DOHH2 (cell line): Measurements from ENCODE around the gene FRMPD1.

Experiments used
- H3F3A ChIP-seq: fragments of 200-600 bp; sonication (generic), shearing (Covaris generic); 2 replicates; pipeline ENCODE4 v1.6.0; 2016; ENCODE audit warnings: antibody characterized with exemption, mild to moderate bottlenecking; ENCODE audit not compliant: control insufficient read depth, insufficient read depth
- H3K27ac ChIP-seq: fragments of 200-600 bp; sonication (generic); 2 replicates; pipeline ENCODE4 v1.5.1; 2014; ENCODE audit warnings: low read depth, mild to moderate bottlenecking, low read length, moderate library complexity
- H3K27me3 ChIP-seq: fragments of 200-600 bp; sonication (generic); 2 replicates; pipeline ENCODE4 v1.6.1; 2014; ENCODE audit warnings: mild to moderate bottlenecking, low read length, mixed read lengths; ENCODE audit not compliant: control insufficient read depth
- H3K36me3 ChIP-seq: fragments of 200-600 bp; sonication (generic); 2 replicates; pipeline ENCODE4 v1.6.1; 2014; ENCODE audit warnings: mild to moderate bottlenecking, low read length, moderate library complexity, mixed read lengths; ENCODE audit not compliant: control insufficient read depth
- H3K4me1 ChIP-seq: fragments of 200-600 bp; sonication (generic); 2 replicates; pipeline ENCODE4 v1.6.1; 2014; ENCODE audit warnings: mild to moderate bottlenecking, low read length, mixed read lengths; ENCODE audit not compliant: control insufficient read depth
- H3K4me2 ChIP-seq: fragments of 200-600 bp; sonication (generic); 2 replicates; pipeline ENCODE4 v1.6.0; 2014; ENCODE audit warnings: mild to moderate bottlenecking, low read length, moderate library complexity
- H3K4me3 ChIP-seq: fragments of 200-600 bp; sonication (generic); 2 replicates; pipeline ENCODE4 v1.5.1; 2014; ENCODE audit warnings: mild to moderate bottlenecking, low read length, mixed read lengths
- H3K79me2 ChIP-seq: fragments of 200-600 bp; sonication (generic); 2 replicates; pipeline ENCODE4 v1.6.1; 2014; ENCODE audit warnings: mild to moderate bottlenecking, low read length, mixed read lengths; ENCODE audit not compliant: control insufficient read depth
- H3K9me2 ChIP-seq: fragments of 200-600 bp; sonication (generic); replicated peaks from 2 replicates; pipeline ENCODE4 v1.6.1; 2014; ENCODE audit warnings: mild to moderate bottlenecking, low read length, mixed read lengths; ENCODE audit not compliant: control insufficient read depth
- H3K9me3 ChIP-seq: fragments of 200-600 bp; sonication (generic); 2 replicates; pipeline ENCODE4 v1.6.1; 2014; ENCODE audit warnings: antibody characterized with exemption, low read length, mixed read lengths; ENCODE audit not compliant: control insufficient read depth, insufficient read depth
- H4K20me1 ChIP-seq: fragments of 200-600 bp; sonication (generic); 2 replicates; pipeline ENCODE4 v1.6.0; 2014; ENCODE audit warnings: low read depth, mild to moderate bottlenecking, antibody characterized with exemption, low read length, moderate library complexity; ENCODE audit not compliant: control insufficient read depth, insufficient read depth
- CTCF ChIP-seq: fragments of 200-600 bp; sonication (generic); IDR thresholded peaks from one replicate; pipeline ENCODE4 v1.5.1; 2014; ENCODE audit warnings: antibody characterized with exemption, mild to moderate bottlenecking, low read depth, low read length; ENCODE audit not compliant: poor library complexity, severe bottlenecking
- EZH2phosphoT487 ChIP-seq: fragments of 200-600 bp; sonication (generic); IDR thresholded peaks from 2 replicates; pipeline ENCODE4 v1.6.1; 2017; ENCODE audit warnings: borderline replicate concordance, mild to moderate bottlenecking, antibody characterized with exemption, low read length, moderate library complexity, mixed read lengths

FRMPD1 gene

GRCh38 chr9:37639841-37640240 lies 10.9 kb upstream of the FRMPD1 start:
- no peak for TF ChIP-seq CTCF
- no peak for TF ChIP-seq EZH2phosphoT487
- Histone ChIP-seq H3K4me2 (no peak overlapping the region), H3K36me3 (no peaks in the 10 kb centered on the region), H3F3A (no peaks in the 10 kb centered on the region), H3K27me3 (peaks cover 22% of the 10 kb centered on the region), H3K4me1 (no peaks in the 10 kb centered on the region), H3K9me3 (no peaks in the 10 kb centered on the region), H3K27ac (no peak overlapping the region), H3K4me3 (no peak overlapping the region), H3K79me2 (no peaks in the 10 kb centered on the region), H4K20me1 (no peaks in the 10 kb centered on the region), H3K9me2 (no peaks in the 10 kb centered on the region)

GRCh38 chr9:37640246-37640645 lies 10.5 kb upstream of the FRMPD1 start:
- no peak overlapping the region for H3K27ac ChIP-seq
- no peaks in the 10 kb centered on the region for H3K9me3 ChIP-seq
- H3K4me2 ChIP-seq, result no peak overlapping the region
- H3K9me2 ChIP-seq, result no peaks in the 10 kb centered on the region
- no peak overlapping the region for H3K4me3 ChIP-seq
- no peaks in the 10 kb centered on the region for H3F3A ChIP-seq
- H4K20me1 ChIP-seq, result no peaks in the 10 kb centered on the region
- no peaks in the 10 kb centered on the region for H3K36me3 ChIP-seq
- TF ChIP-seq CTCF (no peak), EZH2phosphoT487 (no peak)
- H3K79me2 ChIP-seq, result no peaks in the 10 kb centered on the region
- H3K4me1 ChIP-seq, result no peaks in the 10 kb centered on the region
- peaks cover 26% of the 10 kb centered on the region for H3K27me3 ChIP-seq

- H3K9me3 ChIP-seq, result no peaks in the 10 kb centered on the region
- peaks cover 36% of the 10 kb centered on the region for H3K27me3 ChIP-seq
Measured at GRCh38 chr9:37641331-37641730, 9.4 kb upstream of the FRMPD1 start.

More at GRCh38 chr9:37641331-37641730, 9.4 kb upstream of the FRMPD1 start:
- TF ChIP-seq EZH2phosphoT487 (no peak), CTCF (no peak)
- Histone ChIP-seq H3K9me2 (no peaks in the 10 kb centered on the region), H3K36me3 (no peaks in the 10 kb centered on the region), H3K27ac (no peak overlapping the region), H3F3A (no peaks in the 10 kb centered on the region), H3K4me1 (no peaks in the 10 kb centered on the region), H3K79me2 (no peaks in the 10 kb centered on the region), H3K4me3 (no peak overlapping the region), H3K4me2 (no peak overlapping the region), H4K20me1 (no peaks in the 10 kb centered on the region)
